IPS-18c (cell line): ENCODE data around the gene CTDP1.

Experiments
- H3K4me3 ChIP-seq: 2 replicates; pipeline ENCODE4 v1.7.0; 2013; ENCODE audit warnings: low read depth, mild to moderate bottlenecking, low read length, moderate library complexity; ENCODE audit not compliant: insufficient read depth
- H3K9me3 ChIP-seq: one replicate; pipeline ENCODE4 v1.6.1; 2013; ENCODE audit warnings: mild to moderate bottlenecking, low read length, moderate library complexity; ENCODE audit not compliant: control insufficient read depth, insufficient read depth

CTDP1 gene

GRCh38 chr18:79787865-79788733 lies 108.5 kb downstream of the CTDP1 start:
- Histone ChIP-seq H3K9me3 (peaks cover 2% of the 10 kb centered on the region), H3K4me3 (peak overlapping the region; percentile 43)

GRCh38 chr18:79788734-79789085 lies 109.1 kb downstream of the CTDP1 start:
- H3K4me3 ChIP-seq: peak overlapping the region; percentile 20; the same call in 1 of the 2 replicates
- H3K9me3 ChIP-seq: peaks cover 2% of the 10 kb centered on the region

- peak overlapping the region; percentile 20; the same call in 1 of the 2 replicates for H3K4me3 ChIP-seq
- peaks cover 2% of the 10 kb centered on the region for H3K9me3 ChIP-seq
Measured at GRCh38 chr18:79789091-79789891, 109.7 kb downstream of the CTDP1 start.

GRCh38 chr18:79789901-79790890 lies 110.6 kb downstream of the CTDP1 start:
- no peak overlapping the region for H3K4me3 ChIP-seq

GRCh38 chr18:79790996-79791972 lies 111.7 kb downstream of the CTDP1 start:
- H3K9me3 ChIP-seq: peaks cover 2% of the 10 kb centered on the region
- no peak overlapping the region for H3K4me3 ChIP-seq

More at GRCh38 chr18:79789901-79790890, 110.6 kb downstream of the CTDP1 start:
- H3K9me3 ChIP-seq: peaks cover 2% of the 10 kb centered on the region

GRCh38 chr18:79792096-79792987 lies 112.7 kb downstream of the CTDP1 start:
- H3K9me3 ChIP-seq: no peaks in the 10 kb centered on the region
- no peak overlapping the region for H3K4me3 ChIP-seq

GRCh38 chr18:79792988-79793355 lies 113.4 kb downstream of the CTDP1 start:
- Histone ChIP-seq H3K9me3 (no peaks in the 10 kb centered on the region), H3K4me3 (no peak overlapping the region)

GRCh38 chr18:79794846-79795245 lies 115.2 kb downstream of the CTDP1 start:
- Histone ChIP-seq H3K9me3 (peaks cover 2% of the 10 kb centered on the region), H3K4me3 (no peak overlapping the region)

GRCh38 chr18:79795446-79795845 lies 115.8 kb downstream of the CTDP1 start:
- Histone ChIP-seq H3K4me3 (no peak overlapping the region), H3K9me3 (peaks cover 2% of the 10 kb centered on the region)

GRCh38 chr18:79796016-79796415 lies 116.4 kb downstream of the CTDP1 start:
- peaks cover 2% of the 10 kb centered on the region for H3K9me3 ChIP-seq
- H3K4me3 ChIP-seq: no peak overlapping the region

- H3K9me3 ChIP-seq: peaks cover 2% of the 10 kb centered on the region
Measured at GRCh38 chr18:79796531-79797405, 117.2 kb downstream of the CTDP1 start.

GRCh38 chr18:79797518-79798345 lies 118.1 kb downstream of the CTDP1 start, which contains the start of gene KCNG2:
KCNG2 (plus strand) TSS chr18:79797938; CDS start chr18:79863668, 65,730 bp downstream.
- Histone ChIP-seq H3K4me3 (peak within 1 kb of the TSS; percentile 56), H3K9me3 (peaks cover 2% of the 10 kb centered on the region)

More at GRCh38 chr18:79796531-79797405, 117.2 kb downstream of the CTDP1 start:
- no peak overlapping the region for H3K4me3 ChIP-seq

GRCh38 chr18:79798346-79798998 lies 118.9 kb downstream of the CTDP1 start:
- Histone ChIP-seq H3K9me3 (peaks cover 2% of the 10 kb centered on the region), H3K4me3 (peak overlapping the region; percentile 56)
